BJ (cell line): Measurements from ENCODE around the gene PGAP2. TPM values are rescaled to one million over a fixed set of nuclear protein-coding genes. Genes with fewer than 3 reads are reported as not detected.

Source experiments
- CTCF ChIA-PET: fragments of 350-600 bp; formaldehyde crosslinking; extraction: SDS; loops from one replicate; lab custom pipeline; 2021; ENCODE audit warnings: antibody characterized with exemption, inconsistent platforms; lab: Yijun Ruan, JAX
- POLR2A ChIA-PET: fragments of 300-600 bp; sonication (Branson Sonifier 250); formaldehyde crosslinking; extraction: SDS; loops from one replicate; lab custom pipeline; 2021; ENCODE audit warnings: antibody characterized with exemption; lab: Charles Lee
- DNase-seq: peaks from one replicate; pipeline ENCODE4 v3.0.0-alpha.2; 2011; ENCODE audit warnings: low read depth
- H3K27me3 ChIP-seq: 2 replicates; pipeline ENCODE4 v1.6.0; 2011; ENCODE audit warnings: low read length; ENCODE audit not compliant: control insufficient read depth, insufficient read depth
- H3K36me3 ChIP-seq: 2 replicates; pipeline ENCODE4 v1.5.1; 2011; ENCODE audit warnings: low read length; ENCODE audit not compliant: control insufficient read depth, insufficient read depth
- H3K4me3 ChIP-seq: 2 replicates; pipeline ENCODE4 v1.5.1; 2011; ENCODE audit warnings: low read depth, mild to moderate bottlenecking, control low read depth, low read length
- CTCF ChIP-seq: IDR thresholded peaks from 2 replicates; pipeline ENCODE4 v1.5.1; 2011; ENCODE audit warnings: low read depth, mild to moderate bottlenecking, control low read depth, inconsistent platforms, low read length, moderate library complexity; ENCODE audit not compliant: insufficient read depth
- polyA plus RNA-seq: library from polyadenylated mRNA; depleted of rRNA; stranded (reverse); fragments of >200 nt; gene quantifications from 2 replicates; pipeline ENCODE4 v1.2.3, GENCODE V29; 2011

The PGAP2 gene
- polyA plus RNA-seq, 1 experiment, result 34.9 TPM

- TF ChIP-seq CTCF, result peak; percentile 15; the same call in 1 of the 2 replicates
- Histone ChIP-seq H3K36me3 (0 out of 2 replicates have a peak, but pooled peaks cover 1% of the 10 kb centered on the region), H3K27me3 (no peaks in the 10 kb centered on the region), H3K4me3 (peak overlapping the region; percentile 56)
- ChIA-PET POLR2A (no interaction called here), CTCF (interaction anchor here (0.8 to 1.6 kb wide), 2 partner anchors 11 to 241 kb away, joined by 3 to 4 read pairs; partner anchors contain the start of gene PGAP2)
- no peak for DNase-seq
These were observed 11.5 kb upstream of the PGAP2 start for GRCh38 chr11:3796801-3797328.

GRCh38 chr11:3797329-3798090, 10.8 kb upstream of the PGAP2 start, which contains the start of gene NUP98:
TSS of gene NUP98 (minus strand) at chr11:3797554. CDS start at chr11:3782117, 15,437 bp downstream.
- ChIA-PET POLR2A (interaction anchor here (0.7 kb wide), 1 partner anchor 275 kb away, joined by 3 read pairs; no protein-coding TSS in a partner anchor), CTCF (interaction anchor here (0.6 to 2.9 kb wide), 7 partner anchors 10 to 320 kb away, joined by 3 to 14 read pairs (median 3); no protein-coding TSS in a partner anchor)
- H3K27me3 ChIP-seq, result no peaks in the 10 kb centered on the region
- peak; percentile 100 for DNase-seq
- H3K4me3 ChIP-seq, result peak within 1 kb of the TSS; percentile 56
- no peak for TF ChIP-seq CTCF
- 0 out of 2 replicates have a peak, but pooled peaks cover 1% of the 10 kb centered on the region for H3K36me3 ChIP-seq

- no peak for DNase-seq
- no peak for TF ChIP-seq CTCF
- ChIA-PET CTCF (interaction anchor here (2.0 to 2.9 kb wide), 2 partner anchors 8 to 56 kb away, joined by 5 to 14 read pairs; partner anchors contain the start of gene STIM1), POLR2A (no interaction called here)
- Histone ChIP-seq H3K4me3 (no peak overlapping the region), H3K36me3 (0 out of 2 replicates have a peak, but pooled peaks cover 1% of the 10 kb centered on the region), H3K27me3 (no peaks in the 10 kb centered on the region)
These were observed 9.2 kb upstream of the PGAP2 start for GRCh38 chr11:3799143-3799542.

- ChIA-PET POLR2A (interaction anchor here (0.5 kb wide), 1 partner anchor 311 kb away, joined by 3 read pairs; no protein-coding TSS in a partner anchor), CTCF (interaction anchor here (2.0 to 2.9 kb wide), 2 partner anchors 7 to 55 kb away, joined by 5 to 14 read pairs; partner anchors contain the start of gene STIM1)
- no peaks in the 10 kb centered on the region for H3K27me3 ChIP-seq
- no peak overlapping the region for H3K4me3 ChIP-seq
- no peak for DNase-seq
- H3K36me3 ChIP-seq, result no peaks in the 10 kb centered on the region
- no peak for TF ChIP-seq CTCF
These were observed 8.5 kb upstream of the PGAP2 start for GRCh38 chr11:3799873-3800272.
